ENCODE measurements around the gene ELOVL2.
"Not testable (repeated sequence)": the region's sequence is repeated elsewhere in the genome, so short reads cannot be mapped to it uniquely, and the experiment has no call there.

Gene ELOVL2

DNA sequence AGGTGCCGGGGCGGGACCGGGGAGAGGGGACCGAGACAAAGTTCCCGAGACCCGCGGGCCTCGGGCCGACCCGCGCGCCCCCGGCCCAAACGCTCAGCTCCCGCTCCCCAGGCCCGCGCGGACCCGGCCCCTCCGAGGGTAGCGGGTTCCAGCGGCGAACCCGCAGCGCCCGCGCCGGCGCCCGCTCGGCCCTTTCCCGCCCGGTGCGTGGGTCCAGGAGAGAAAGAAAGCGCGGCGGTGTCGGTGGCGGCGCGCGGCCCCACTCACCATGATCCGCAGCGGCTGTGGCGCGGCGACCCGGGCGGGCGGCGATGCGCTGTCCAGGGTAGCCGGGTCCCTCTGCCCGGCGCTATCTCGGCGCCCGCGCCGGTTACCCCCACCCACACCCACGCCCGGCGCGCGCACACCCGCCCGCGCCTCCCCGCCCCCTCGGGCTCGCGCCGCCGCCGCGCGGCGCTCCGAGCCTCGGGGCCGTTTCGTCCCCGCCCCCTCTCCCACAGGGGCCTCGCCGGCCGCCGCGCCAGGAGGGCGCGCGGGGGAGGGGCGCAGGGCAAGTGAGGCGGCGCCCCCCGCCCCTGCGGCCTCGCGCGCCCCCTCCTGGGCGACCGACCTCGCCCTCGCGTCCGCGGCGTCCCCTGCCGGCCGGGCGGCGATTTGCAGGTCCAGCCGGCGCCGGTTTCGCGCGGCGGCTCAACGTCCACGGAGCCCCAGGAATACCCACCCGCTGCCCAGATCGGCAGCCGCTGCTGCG, at the start of gene ELOVL2:
Gene ELOVL2 (minus strand): TSS at position 345 of the 751 bp plus-strand sequence. CDS start 75 bp downstream, at position 270.
- DNase-seq (ENCODE audit: low read depth in 2 of 2): no peak

GRCh38 chr6:11093376-11093625, 49.2 kb upstream of the ELOVL2 start:
- DNase-seq (ENCODE audit: low read depth in 2 of 2): no peak

DNA sequence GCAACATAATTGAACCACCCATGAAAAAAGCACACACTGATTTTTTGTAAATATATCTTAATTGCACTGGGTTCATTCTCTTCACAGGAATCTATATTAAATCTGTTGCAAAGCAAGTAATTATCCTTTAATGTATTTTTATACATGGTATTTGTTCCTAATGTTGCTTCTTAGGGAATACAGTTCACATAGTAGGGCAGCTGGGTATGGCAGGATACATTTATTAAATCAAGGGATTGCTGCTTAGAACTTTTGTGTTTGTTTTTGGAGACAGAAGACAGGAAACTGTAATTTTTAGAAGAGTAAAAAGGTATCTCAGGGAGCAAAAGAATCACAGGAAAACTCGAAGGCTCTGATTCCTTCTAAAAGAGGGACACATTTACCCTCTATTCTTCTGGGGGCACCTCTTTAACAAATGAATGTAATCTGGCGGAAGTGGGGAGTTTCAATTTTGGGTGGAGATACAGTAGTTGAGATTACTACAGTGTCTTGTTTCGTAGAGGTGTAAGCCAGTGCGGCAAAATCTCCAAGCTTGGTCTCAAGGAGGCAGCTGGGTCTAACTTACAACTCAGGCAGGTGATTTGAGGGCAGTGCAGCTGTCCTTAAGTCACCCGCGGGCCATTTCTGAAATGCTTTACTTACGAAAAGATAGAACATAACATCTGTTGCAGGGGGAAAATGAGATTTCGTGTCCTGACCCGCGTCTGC, 48.7 kb upstream of the ELOVL2 start:
- DNase-seq (ENCODE audit: low read depth in 2 of 2): no peak

DNA sequence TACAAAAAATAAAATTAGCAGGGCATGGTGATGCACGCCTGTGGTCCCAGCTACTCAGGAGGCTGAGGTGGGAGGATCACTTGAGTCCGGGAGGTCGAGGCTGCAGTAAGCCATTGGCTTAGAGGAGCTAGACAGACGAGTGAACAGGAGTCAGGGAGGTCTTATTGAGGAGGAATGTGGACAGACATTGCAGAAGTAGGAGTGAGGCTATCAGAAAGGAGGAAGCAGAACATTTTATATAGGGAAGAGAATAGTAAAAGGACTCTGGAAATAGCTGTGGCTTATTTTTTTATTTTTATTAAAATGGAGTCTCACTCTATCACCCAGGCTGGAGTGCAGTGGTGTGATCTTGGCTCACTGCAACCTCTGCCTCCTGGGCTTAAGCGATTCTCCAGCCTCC, 47.0 kb upstream of the ELOVL2 start:
- DNase-seq (ENCODE audit: low read depth in 2 of 2): not testable (repeated sequence)

DNA sequence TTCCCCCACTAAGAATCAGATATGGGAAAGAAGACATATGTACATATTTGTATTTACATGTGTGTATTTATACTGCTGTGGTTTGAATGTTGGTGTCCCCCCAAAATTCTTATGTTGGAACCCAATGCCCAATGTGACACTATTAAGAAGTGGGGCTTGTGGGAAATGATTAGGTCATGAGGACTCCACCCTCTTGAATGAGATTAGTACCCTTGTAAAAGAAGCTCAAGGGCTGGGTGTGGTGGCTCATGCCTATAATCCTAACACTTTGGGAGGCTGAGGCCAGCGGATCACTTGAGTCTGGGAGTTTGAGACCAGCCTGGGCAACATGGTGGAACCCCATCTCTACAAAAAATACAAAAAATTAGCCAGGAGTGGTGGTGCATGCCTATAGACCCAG, 45.6 kb upstream of the ELOVL2 start:
- no peak for DNase-seq (ENCODE audit: low read depth in 2 of 2)

GRCh38 chr6:11087141-11087812, 43.2 kb upstream of the ELOVL2 start:
- DNase-seq (ENCODE audit: low read depth in 2 of 2): not testable (repeated sequence)

DNA sequence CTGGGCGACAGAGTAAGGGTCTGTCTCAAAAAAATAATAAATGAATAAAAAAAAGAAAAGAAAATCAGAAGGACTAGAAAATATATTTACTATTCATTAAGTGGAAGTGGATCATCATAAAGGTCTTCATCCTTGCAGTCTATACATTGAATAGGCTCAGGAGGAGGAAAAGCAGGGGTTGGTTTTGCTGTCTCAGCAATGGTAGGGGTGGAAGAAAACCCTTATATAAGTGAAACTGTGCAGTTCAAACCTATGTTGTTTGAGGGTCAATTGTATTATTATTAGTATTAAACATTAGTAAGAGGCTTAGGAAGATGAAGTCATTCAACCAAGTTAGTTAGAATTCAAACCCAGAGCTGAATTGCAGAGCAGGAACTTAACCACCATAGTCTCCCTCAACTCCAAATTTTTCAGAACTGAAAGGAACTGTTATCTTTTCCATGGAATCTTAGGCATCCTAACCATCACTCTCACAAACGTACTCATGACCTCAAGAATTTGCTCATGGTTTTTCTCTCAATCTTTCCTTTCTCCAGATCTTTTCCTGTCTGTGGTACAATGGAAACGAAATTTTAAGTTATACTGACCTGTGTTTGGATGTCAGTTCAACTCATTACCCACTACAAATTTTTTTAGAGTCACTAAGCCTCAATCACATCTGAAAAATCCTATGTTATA, 41.8 kb upstream of the ELOVL2 start:
- no peak for DNase-seq (ENCODE audit: low read depth in 2 of 2)

GRCh38 chr6:11083956-11084355, 39.9 kb upstream of the ELOVL2 start:
- no peak for DNase-seq (ENCODE audit: low read depth in 2 of 2)

DNA sequence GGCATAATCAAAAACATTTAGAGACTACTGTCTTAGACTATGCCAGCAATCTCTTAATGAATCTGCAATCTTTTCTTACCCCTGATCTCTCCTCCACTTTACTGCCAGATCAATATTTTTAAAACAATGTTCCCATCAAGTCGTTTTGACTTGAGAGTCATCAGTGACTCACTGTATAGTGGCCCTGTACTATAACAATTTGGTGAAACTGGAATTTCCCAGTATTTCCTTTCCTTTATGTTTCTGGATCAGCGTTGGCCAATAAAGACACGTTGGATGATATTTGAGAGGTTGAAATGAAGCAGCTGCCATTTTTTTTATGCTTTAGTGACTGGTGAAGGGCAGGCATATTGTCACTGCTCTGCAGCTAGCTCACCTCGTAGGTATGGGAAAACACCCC, 39.4 kb upstream of the ELOVL2 start:
- no peak for DNase-seq (ENCODE audit: low read depth in 2 of 2)

DNA sequence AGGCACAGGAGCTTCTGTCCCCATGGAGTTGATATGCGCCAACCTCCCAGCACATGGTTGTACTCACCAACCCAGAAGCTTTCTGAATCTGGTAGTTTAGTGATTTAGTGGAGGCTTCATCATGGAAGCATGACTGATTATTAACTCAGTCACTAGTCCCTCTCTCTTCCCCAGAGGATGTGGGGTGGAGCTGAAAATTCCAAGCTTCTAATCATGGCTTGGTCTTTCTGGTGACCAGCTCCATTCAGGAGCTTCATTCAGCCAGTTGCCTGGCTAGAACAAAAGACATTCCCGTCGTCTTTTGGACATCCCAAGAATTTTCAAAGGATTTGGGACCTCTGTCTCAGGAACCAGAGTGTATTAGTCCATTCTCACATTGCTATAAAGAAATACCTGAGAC, 36.2 kb upstream of the ELOVL2 start:
- no peak for DNase-seq (ENCODE audit: low read depth in 2 of 2)

DNA sequence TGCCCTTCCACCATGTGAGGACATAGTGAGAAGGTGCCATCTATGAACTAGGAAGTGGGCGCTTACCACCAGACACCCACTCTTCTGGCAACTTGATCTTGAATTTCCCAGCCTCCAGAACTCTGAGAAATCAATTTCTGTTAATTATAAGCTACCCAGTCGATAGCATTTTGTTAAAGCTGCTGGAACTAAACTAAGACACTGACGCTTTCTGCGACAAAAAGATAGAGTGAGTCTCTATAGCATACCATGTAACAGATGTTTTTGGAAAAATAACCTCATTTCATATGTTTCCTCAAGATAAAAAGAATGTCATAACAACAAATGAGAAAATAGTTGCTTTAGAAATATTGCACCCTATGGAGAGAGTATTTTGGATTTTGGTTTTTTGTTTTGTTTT, 34.2 kb upstream of the ELOVL2 start:
- DNase-seq (ENCODE audit: low read depth in 2 of 2): no peak

DNA sequence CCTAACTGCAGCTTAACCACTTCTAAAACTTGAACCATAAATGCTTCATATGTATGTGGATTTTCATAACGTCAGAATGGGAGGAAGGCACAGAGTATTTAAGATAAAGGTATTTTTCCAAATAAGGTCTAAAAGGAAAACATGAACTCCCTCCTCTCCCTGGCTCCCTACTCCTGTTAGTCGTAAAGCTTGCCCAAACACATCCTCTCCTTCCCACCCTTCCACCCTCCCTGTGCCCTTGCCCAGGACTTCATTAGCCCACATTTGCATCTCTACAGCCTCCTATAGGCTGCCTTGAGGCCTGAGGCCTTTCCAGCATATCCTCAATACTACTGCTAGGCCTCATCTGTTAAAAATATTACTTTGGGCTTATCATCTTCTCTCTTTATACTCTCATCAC, 32.4 kb upstream of the ELOVL2 start:
- no peak for DNase-seq (ENCODE audit: low read depth in 2 of 2)

DNA sequence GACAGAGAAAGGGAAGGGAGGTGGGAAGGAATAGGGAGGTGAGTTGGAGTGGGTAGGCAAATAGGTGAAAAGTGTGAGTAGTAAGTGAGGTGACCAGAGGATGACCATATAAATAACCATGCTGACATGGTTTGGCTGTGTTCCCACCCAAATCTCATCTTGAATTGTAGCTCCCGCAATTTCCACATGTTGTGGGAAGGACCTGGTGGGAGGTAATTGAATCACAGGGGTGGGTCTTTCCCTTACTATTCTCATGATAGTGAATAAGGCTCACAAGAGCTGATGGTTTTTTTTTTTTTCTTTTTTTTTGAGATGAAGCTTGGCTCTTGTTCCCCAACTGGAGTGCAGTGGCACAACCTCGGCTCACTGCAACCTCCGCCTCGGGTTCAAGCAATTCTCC, 28.0 kb upstream of the ELOVL2 start:
- DNase-seq (ENCODE audit: low read depth in 2 of 2): no peak

GRCh38 chr6:11069760-11070159, 25.7 kb upstream of the ELOVL2 start:
- DNase-seq (ENCODE audit: low read depth in 2 of 2): no peak

- no peak for DNase-seq (ENCODE audit: low read depth in 2 of 2)
Measured at GRCh38 chr6:11067348-11067747, 23.2 kb upstream of the ELOVL2 start.

- no peak for DNase-seq (ENCODE audit: low read depth in 2 of 2)
Measured at GRCh38 chr6:11066505-11067347, 22.6 kb upstream of the ELOVL2 start.

GRCh38 chr6:11065436-11066202, 21.5 kb upstream of the ELOVL2 start:
- no peak for DNase-seq (ENCODE audit: low read depth in 2 of 2)

DNA sequence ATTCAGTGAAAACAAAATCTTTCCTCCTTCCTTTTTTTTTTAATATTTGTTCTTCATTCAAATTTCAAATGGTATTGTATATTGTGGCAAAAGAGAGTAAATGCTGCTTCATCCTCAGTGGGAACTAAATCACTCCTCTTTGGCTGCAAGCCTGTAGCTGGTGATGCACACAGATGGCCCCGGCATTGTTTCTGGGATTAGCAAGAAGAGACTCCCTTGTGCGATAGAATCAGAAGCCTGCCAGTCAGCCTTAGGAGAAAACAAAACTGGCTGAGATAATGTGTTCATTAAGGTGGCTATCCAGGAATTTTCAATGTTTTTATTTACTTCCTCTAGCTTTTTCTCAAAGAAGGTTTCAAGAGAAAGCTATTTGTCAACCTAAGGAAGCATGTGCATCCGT, 20.7 kb upstream of the ELOVL2 start:
- no peak for DNase-seq (ENCODE audit: low read depth in 2 of 2)

GRCh38 chr6:11062715-11063114, 18.6 kb upstream of the ELOVL2 start:
- no peak for DNase-seq (ENCODE audit: low read depth in 2 of 2)

GRCh38 chr6:11062083-11062482, 18.0 kb upstream of the ELOVL2 start:
- DNase-seq (ENCODE audit: low read depth in 2 of 2): no peak

DNA sequence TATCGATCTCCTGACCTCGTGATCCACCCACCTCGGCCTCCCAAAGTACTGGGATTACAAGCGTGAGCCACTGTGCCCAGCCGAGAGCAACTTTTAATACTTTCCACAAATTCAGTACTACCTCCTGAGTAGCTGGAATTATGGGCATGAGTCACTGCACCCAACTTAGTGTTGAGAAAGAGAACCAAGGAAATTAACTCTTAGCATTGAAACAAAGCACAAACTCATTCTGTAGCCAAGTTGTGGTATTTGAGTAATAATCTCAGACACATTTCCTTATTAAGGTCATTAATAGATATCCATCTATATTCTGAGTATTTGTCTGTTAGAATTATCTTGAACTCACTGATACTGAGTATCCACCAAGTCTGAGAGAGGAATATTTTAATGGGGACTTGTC, 14.3 kb upstream of the ELOVL2 start:
- DNase-seq (ENCODE audit: low read depth in 2 of 2): no peak

Data from stimulated activated CD8-positive, alpha-beta memory T cell treated with anti-CD3 and anti-CD28 coated beads, Interleukin-15, amount 100 ng/mL, for 4 hours (primary cell).